NCI-H1092 treated with DMSO at 0.1 percent for 48 hours (cell line): Measurements from ENCODE around the gene PRX.
A peak's percentile ranks its signal among the peaks of the same experiment; 100 is the strongest.
"Not testable (repeated sequence)": the region's sequence is repeated elsewhere in the genome, so short reads cannot be mapped to it uniquely, and the experiment has no call there.

Experiments used
- DNase-seq: peaks from one replicate; lab custom pipeline; 2025; lab: John Stamatoyannopoulos, UW

PRX gene

GRCh38 chr19:40413291-40413845 is at the start of gene PRX:
Gene PRX (minus strand): TSS chr19:40413378. CDS start chr19:40407932, 5,446 bp downstream.
- no peak for DNase-seq

DNA sequence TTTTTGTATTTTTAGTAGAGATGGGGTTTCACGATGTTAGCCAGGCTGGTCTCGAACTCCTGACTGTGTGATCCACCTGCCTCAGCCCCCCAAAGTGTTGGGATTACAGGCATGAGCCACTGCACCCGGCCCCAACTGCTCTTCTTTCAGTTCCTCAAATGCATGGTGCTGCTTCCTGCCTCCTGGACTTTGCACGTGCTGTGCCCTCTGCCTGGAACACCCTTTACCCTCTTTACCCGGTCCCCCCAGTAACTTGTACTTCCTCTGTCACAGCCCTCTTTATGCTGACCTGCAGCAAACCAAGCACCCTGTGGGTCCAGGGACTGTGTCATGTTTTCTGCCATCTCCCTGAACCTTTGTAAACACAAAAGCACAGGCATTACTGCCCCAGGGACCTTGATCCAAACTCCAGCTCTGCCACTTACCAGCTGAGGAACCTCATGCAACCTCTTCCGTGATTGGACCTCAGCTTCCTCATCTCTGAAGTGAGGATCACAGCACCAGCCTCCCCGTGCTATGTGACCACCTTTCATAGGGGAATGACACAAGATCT is 48.6 kb upstream of the PRX start:
- no peak for DNase-seq

DNA sequence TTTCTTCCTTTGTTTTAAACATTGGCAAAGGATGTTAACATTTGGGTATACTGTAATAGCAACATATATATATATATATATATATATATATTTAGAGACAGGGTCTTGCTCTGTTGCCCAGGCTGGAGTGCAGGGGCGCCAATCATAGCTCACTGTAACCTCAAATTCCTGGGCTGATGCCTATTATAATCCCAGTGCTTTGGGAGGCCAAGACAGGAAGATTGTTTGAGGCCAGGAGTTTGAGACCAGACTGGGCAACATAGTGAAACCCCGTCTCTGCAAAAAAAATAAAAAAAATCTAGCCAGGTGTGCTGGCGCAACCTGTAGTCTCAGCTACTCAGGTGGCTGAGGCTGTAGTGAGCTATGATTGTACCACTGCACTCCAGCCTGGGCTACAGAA is 47.0 kb upstream of the PRX start:
- no peak for DNase-seq

DNA sequence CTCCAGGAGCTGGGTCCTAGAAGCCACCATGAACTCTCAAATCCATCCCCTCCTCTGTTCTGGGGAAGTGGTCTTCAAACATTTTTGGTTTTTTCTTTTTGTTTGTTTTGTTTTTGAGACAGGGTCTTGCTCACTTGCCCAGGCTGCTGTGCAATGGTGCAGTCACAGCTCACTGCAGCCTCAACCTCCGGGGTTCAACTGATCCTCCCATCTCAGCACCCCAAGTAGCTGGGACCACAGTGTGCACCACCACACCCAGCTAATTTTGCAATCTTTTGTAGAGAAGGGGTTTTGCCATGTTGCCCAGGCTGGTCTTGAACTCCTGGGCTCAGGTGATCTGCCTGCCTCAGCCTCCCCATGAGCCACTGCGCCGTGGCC is 45.4 kb upstream of the PRX start:
- no peak for DNase-seq

GRCh38 chr19:40457953-40458596 is 44.9 kb upstream of the PRX start:
- DNase-seq = no peak

DNA sequence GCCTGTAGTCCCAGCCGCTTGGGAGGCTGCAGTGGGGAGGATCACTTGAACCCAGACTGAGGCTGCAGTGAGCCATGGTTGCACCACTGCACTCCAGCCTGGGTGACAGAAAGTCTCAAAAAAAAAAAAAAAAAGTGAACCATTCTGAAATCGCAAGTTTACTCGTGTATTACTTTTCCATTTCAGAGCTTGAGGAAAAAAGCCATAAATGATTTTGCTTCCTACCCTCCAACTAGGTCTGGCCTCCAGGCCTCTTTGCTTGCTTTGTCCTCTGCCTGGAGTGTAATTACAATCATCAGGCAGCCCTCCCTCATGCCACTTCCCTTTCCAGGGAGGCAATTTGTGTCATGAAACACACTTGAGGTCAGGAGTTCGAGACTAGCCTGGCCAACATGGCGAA is 43.9 kb upstream of the PRX start:
- DNase-seq = no peak

DNA sequence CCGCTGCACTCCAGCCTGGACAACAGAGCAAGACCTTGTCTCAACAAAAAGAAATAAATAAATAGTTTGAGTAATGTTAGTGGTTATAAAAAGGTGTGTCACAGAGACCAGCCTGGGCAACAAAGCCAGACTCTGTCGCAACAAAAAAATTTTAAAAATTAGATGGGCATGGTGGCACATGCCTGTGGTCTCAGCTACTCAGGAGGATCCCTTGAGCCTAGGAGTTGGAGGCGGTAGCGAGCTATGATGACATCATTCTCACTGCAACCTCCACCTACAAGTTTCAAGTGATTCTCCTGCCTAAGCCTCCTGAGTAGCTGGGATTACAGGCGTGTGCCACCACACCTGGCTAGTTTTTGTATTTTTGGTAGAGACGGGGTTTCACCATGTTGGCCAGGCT is 40.8 kb upstream of the PRX start:
- not testable (repeated sequence) for DNase-seq

DNA sequence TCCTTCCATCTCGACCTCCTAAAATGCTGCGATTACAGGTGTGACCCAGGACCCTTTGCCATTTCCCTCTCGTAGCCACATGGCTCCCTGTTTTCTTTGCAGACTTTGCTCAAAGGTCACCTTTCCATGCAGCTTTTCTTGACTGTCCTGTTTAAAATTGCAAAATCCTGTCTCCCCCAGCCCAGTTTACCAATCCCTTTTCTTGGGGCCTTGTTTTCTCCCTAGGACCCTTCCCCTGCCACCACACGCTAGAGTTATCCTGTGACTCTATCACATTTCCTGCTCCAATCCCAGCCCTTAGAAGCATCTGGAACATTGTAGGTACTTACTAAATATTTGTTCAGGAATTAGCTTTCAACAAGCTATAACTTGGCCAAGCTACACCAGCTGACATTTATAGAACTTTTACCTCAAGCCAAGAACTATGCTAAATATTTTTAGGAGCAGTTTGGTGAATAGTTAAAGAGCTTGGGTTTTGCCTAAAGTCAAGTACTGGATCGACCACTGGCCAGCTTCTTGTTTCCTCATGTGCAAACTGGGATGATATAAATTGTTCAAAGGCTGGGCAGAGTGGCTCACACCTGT is 40.1 kb upstream of the PRX start:
- no peak for DNase-seq

- DNase-seq = no peak
Observed at GRCh38 chr19:40452016-40452415, 38.8 kb upstream of the PRX start.

DNA sequence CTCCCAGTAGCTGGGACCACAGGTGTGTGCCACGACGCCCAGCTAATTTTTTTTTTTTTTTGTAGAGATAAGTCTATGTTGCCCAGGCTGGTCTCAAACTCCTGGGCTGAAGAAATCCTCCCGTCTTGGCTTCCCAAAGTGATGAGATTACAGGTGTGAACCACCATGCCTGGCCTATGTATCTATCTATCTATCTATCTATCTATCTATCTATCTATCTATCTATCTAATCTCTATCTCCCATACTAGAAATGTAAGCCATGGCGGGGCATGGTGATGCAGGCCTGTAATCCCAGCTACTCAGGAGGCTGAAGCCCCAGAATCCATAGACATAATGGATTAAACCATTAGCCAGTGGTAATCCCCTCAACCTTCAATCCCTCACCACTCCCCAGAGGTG is 37.5 kb upstream of the PRX start:
- no peak for DNase-seq

- no peak for DNase-seq
Observed at GRCh38 chr19:40449506-40449905, 36.3 kb upstream of the PRX start.

DNA sequence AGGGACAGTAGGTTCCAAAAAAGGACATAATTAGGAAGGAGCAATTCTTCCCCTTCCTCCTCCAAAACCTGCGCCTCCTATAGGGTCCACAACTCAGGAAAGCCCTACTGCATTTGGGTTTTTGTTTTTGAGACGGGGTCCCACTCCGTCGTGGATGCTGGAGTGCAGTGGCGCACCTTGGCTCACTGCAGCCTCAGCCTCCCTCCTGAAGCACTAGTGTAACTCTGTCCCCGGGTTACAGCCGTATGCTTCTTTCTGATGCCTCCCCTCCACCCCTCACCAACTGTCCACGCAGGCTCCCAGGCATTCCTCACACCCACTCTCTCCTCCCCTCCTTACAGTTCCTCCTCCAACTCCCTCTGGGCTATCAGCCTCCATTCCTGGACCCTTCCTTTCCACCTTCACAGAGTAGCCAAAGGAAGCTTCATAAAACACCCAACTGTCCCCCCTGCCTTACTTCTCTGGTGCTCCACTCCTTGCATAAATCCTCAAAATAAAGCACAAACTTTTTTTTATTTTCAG is 33.1 kb upstream of the PRX start:
- DNase-seq = no peak

DNA sequence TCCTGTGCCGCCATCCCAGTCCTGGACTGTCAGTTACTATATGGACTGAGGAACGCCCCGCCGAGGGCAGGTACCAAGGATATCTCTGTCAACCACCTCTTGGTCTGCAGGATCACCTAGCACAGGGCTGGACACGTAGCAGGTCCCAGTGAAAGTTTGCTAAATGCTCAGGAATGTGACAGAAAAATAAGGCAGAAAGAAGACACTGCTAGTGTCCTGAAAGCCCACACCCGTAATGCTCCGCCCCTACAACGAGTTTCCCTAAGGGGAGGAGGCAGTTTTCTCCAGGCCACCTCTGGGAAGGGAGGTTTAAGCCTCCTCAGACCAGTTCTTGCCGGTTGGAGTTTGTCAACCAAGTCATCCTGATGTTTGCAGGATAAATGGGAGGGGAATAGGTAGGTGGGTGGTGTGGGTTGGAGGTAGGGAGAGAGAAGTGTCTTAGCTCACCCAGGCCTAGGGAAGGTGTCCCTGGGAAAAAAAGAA is 32.6 kb upstream of the PRX start:
- DNase-seq = no peak

DNA sequence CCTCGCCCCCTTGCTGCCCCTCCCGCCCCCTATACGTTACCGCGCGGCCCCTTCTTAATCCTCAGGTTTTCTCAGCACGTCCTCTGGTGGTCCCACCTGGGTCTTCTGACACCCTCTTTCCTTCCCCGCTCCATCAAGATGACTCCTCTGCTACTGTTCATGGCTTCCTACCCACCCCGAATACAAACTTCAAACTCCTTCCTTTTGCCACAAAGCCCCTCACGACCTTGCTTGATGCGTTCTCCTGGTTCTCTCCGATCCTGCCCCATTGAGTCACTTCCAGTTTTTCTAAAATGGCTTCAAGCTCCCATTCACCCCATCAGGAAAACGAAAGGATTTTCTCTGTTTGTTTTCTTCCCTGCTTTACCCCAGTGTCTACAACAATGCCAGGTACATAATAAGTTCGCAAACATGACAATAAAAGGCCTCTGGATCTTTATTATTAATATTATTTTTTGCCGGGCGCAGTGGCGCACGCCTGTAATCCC is 31.7 kb upstream of the PRX start:
- DNase-seq = no peak

GRCh38 chr19:40444000-40444824 is 31.0 kb upstream of the PRX start, which contains the start of gene SERTAD3:
Gene SERTAD3 (minus strand): TSS chr19:40444335. CDS start chr19:40442080, 2,255 bp downstream.
- peak; percentile 97 for DNase-seq

GRCh38 chr19:40443131-40443999 is 30.2 kb upstream of the PRX start:
- peak; percentile 93 for DNase-seq

DNA sequence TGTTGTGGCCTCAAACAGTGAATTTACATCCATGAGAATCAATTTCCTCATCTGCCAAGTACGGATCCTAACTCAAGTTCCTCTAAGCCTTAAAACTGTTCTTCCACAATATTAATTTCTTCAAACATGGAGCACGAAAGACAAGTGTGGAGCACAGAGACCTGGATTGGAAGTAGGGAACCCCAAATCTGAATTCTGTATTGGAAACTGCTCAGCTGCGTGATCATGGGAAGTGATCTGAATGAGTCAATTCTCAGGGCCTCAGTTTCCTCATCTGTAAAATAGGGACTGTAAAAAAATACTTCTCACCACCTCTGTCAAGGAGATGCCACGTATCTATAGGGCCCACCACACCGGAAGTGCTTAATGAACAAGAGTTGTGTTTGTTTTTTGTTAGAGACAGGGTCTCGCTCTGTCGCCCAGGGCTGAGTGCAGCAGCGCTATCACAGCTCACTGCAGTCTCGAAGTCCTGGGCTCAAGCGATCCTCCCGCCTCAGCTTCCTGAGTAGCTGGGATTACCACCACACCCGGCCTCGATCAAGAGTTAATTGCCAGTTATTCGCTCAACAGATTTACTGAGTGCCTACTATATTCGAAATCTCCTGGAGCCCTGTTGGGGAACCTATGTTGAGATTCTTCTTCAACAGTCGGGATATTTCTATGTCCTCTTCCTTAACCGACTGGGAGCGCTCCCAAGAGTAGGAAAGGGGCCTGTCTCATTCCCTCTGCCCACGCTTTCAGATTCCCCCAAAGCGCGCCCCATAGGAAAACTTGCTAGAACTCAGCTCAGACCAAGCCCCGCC is 29.4 kb upstream of the PRX start:
- no peak for DNase-seq

GRCh38 chr19:40441719-40442253 is 28.6 kb upstream of the PRX start:
- no peak for DNase-seq

DNA sequence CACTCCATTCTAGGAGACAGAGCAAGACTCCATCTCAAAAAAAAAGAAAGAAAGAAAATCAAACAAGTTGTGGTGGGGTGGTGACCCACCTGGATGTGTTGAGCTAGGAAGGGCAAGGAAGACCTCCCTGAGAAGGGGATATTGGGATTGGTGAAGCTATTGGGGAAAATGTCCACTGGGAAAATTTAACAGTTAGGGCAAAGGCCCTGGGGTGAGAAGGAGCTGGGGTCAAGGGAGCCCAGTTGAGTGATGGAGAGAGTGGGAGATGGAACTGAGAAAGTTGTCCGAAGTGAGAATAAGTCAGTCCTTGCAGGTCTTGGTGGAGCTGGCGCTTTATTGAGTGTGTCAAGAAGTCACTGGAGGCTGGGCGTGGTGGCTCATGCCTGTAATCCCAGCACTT is 25.1 kb upstream of the PRX start:
- no peak for DNase-seq
